Measurements from ENCODE around the gene CDC25C.
"Not testable (repeated sequence)": the region's sequence is repeated elsewhere in the genome, so short reads cannot be mapped to it uniquely, and the experiment has no call there.

The CDC25C gene

GRCh38 chr5:138275379-138275782 is 56.2 kb downstream of the CDC25C start:
- DNase-seq (ENCODE audit: low read depth): peak; percentile 25

DNA sequence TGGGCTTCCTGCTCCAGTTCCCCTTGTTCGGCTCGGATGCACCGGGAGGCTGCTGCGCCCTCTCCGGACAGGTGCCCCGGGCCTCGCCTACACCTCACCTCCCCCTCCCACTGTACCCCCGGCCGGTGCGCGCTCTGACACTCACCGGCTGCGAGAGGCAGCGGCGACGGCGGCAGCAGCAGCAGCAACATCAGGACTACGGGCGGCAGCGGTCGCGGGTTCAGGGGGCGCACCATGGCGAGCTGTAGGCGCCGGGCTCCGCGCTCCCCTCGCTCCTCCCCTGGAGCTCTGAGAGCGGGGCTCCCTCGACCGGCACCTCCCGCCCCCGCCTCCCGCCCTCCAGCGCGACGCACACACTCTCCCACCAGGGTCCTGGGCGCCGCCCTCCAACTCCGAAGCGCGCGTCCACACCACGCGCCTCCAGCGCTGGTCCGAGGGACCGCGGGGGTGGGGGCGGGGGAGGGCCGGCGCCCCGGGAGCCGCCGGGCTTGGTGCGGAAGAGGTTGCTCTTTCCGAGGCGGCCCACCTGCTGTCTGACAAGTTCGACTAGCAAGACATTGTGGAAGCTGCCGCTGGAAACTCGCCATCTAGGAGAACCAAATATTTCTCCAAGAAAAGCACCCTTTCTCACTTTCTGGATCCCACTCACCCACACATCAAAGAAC is 57.3 kb downstream of the CDC25C start, which contains the start of gene GFRA3:
Gene GFRA3, minus strand, starts transcription at position 433 of the 665 bp plus-strand sequence. Its CDS starts 197 bp downstream, at position 236.
- peak; percentile 13 for DNase-seq (ENCODE audit: low read depth)

GRCh38 chr5:138273834-138274188 is 57.8 kb downstream of the CDC25C start:
- DNase-seq (ENCODE audit: low read depth): no peak

GRCh38 chr5:138272681-138273080 is 58.9 kb downstream of the CDC25C start:
- DNase-seq (ENCODE audit: low read depth): no peak

GRCh38 chr5:138271281-138271680 is 60.3 kb downstream of the CDC25C start:
- no peak for DNase-seq (ENCODE audit: low read depth)

DNA sequence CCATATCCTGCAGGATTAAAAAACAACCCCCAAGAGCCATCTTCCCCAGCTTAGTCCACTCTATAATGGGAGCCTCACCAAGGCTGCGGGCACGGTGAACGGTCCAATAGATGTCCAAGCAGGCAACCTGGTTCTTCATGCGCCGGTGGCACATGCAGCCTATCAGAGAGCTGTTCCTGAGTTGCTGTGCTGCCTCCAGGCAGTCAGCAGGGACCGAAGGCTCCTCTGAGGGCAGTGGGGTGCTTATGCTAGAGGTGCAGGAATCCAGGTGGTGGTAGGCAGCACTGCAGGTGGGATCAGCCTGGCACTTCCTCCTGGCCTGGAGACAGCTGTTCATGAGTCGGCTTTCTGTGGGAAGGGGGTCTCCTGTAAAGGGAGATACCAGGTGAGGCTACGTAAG is 67.4 kb downstream of the CDC25C start:
- no peak for DNase-seq (ENCODE audit: low read depth)

GRCh38 chr5:138263581-138263980 is 68.0 kb downstream of the CDC25C start:
- no peak for DNase-seq (ENCODE audit: low read depth)

DNA sequence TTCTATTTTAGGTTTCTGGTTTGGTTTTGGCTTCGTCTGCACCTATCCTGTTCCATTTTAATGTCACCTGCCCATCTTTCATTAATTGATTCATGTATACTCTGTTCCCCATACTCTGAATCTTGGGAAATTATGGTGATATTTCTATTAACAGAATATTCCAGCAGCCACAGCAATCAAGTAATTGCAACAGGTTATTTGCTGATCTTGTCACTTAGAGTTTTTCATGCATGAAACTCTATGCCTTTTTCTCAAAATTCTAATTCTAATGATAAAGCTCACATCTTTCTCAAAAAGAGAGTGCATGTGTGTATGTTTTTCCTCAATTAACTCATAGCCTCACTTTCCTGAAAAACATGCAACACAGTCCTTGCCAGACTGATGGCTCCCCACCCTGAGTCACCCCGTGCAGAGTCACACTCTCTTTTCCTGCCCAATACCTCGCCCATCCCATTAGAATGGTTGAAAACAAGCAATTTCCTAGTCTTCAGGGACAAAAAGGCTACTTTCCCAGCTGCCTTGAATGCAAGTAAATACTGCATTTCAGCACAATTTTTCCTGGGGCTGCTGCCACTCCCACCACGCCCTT is 72.8 kb downstream of the CDC25C start:
- peak; percentile 35 for DNase-seq (ENCODE audit: low read depth)

DNA sequence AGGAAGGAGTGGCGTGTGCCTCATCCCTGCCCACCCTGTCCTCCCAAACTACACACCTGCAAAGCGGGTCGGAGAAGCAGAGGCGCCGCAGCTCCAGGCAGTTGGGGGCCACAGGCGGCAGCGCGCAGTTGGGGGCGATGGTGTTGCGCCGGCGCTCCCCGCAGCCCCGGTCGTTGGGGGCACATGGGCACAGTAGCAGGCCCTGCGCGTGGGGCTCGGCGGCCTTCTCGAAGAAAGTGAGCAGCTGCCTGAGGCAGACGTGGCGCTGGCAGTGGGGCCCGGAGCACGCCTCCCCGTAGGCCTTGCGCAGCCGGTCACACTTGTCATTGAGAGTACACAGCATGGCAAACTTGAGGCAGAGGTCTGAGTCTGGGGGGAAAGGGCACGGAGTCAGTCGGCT is 74.0 kb downstream of the CDC25C start:
- DNase-seq (ENCODE audit: low read depth): no peak

- no peak for DNase-seq (ENCODE audit: low read depth)
Measured at GRCh38 chr5:138252944-138253343, 78.7 kb downstream of the CDC25C start.

GRCh38 chr5:138247800-138248199 is 83.8 kb downstream of the CDC25C start:
- not testable (repeated sequence) for DNase-seq (ENCODE audit: low read depth)

GRCh38 chr5:138246822-138247221 is 84.8 kb downstream of the CDC25C start:
- DNase-seq (ENCODE audit: low read depth): no peak

GRCh38 chr5:138246334-138246733 is 85.3 kb downstream of the CDC25C start:
- DNase-seq (ENCODE audit: low read depth): no peak

DNA sequence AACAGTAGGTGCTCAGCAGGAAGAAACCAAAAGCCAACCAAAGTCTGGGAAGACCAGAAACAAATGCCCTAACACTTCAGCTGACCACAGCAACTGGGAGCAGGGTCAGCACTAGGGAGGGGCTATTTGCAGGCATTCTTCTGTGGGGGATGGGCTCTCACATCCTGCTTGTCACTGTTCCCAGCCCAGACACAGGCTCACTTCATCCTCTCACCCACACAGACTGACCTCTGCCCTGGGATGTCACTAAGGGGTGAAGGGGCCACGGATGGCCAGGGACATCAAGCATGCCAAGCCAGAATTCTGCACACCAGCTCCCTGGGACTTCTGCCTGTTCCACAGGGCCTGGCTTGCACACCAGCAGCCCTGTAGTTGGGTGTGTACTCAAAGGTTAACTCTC is 85.9 kb downstream of the CDC25C start:
- no peak for DNase-seq (ENCODE audit: low read depth)

GRCh38 chr5:138243794-138244193 is 87.8 kb downstream of the CDC25C start:
- no peak for DNase-seq (ENCODE audit: low read depth)

- DNase-seq (ENCODE audit: low read depth): peak; percentile 42
Measured at GRCh38 chr5:138241688-138242571, 89.7 kb downstream of the CDC25C start.

GRCh38 chr5:138240650-138241385 is 90.8 kb downstream of the CDC25C start:
- DNase-seq (ENCODE audit: low read depth): no peak

DNA sequence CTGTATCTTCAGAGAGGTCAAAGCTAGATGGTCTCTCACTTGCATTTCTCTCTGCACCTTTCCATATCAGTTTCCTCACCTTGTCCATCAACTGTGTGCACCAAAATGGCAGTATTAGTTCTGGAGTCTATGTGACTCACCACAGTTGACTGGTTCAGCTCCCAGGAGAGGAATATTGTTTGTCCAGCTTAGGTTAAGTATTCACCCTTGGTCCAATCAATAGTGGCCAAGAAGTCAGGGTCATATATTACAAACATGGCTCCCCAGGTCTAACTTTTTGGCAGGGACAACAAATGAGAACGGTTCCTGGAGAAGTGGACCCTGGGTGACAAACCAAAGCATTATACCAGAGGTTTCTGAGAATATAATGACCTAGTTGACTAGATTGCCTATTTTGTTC is 93.6 kb downstream of the CDC25C start:
- no peak for DNase-seq (ENCODE audit: low read depth)

Measured in ELR (cell line).